ENCODE results near the gene HBG1.

- TF ChIP-seq POLR2A (IDR thresholded peaks at IDR 0.05; ENCODE audit: low read depth, low read length) (no peak), FOS (IDR thresholded peaks at IDR 0.05; ENCODE audit: low read depth, low read length) (no peak), MXI1 (IDR thresholded peaks at IDR 0.05; ENCODE audit: borderline replicate concordance, low read depth, low read length) (no peak)
- TF ChIP-seq, protein P1, sequence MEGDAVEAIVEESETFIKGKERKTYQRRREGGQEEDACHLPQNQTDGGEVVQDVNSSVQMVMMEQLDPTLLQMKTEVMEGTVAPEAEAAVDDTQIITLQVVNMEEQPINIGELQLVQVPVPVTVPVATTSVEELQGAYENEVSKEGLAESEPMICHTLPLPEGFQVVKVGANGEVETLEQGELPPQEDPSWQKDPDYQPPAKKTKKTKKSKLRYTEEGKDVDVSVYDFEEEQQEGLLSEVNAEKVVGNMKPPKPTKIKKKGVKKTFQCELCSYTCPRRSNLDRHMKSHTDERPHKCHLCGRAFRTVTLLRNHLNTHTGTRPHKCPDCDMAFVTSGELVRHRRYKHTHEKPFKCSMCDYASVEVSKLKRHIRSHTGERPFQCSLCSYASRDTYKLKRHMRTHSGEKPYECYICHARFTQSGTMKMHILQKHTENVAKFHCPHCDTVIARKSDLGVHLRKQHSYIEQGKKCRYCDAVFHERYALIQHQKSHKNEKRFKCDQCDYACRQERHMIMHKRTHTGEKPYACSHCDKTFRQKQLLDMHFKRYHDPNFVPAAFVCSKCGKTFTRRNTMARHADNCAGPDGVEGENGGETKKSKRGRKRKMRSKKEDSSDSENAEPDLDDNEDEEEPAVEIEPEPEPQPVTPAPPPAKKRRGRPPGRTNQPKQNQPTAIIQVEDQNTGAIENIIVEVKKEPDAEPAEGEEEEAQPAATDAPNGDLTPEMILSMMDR (conservative IDR thresholded peaks at IDR 0.05; ENCODE audit: low read depth, low read length): no peak
- TF ChIP-seq, protein P2, sequence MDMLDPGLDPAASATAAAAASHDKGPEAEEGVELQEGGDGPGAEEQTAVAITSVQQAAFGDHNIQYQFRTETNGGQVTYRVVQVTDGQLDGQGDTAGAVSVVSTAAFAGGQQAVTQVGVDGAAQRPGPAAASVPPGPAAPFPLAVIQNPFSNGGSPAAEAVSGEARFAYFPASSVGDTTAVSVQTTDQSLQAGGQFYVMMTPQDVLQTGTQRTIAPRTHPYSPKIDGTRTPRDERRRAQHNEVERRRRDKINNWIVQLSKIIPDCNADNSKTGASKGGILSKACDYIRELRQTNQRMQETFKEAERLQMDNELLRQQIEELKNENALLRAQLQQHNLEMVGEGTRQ (IDR thresholded peaks at IDR 0.05; ENCODE audit: low read depth, low read length): no peak
Measured at GRCh38 chr11:5283882-5284281, 34.2 kb upstream of the HBG1 start.
